PC-9 (cell line): ENCODE data around the gene CCDC33. TPM values are rescaled to one million over a fixed set of nuclear protein-coding genes. Genes with fewer than 3 reads are reported as not detected.

Experiments used
- BruUV-seq: library from RNA; stranded (reverse); fragments of 400-500 nt; replicated peaks from 2 replicates; lab custom pipeline; 2021; lab: Mats Ljungman, UMichigan
- CTCF ChIA-PET: fragments of 300-600 bp; sonication (Branson Sonifier 250); formaldehyde crosslinking; loops from one replicate; lab custom pipeline; 2022; ENCODE audit warnings: antibody characterized with exemption; lab: Charles Lee
- POLR2A ChIA-PET: fragments of 300-600 bp; sonication (Branson Sonifier 250); formaldehyde crosslinking; loops from one replicate; lab custom pipeline; 2022; ENCODE audit warnings: antibody characterized with exemption; ENCODE audit not compliant: unreplicated experiment; lab: Charles Lee
- DNase-seq, 2 experiments: peaks; one replicate each; pipeline versions ENCODE4 v3.0.0 to v3.0.0-alpha.2; 2015 to 2022; ENCODE audit warnings: mixed read lengths in 1 of 2
- H2AFZ ChIP-seq: fragments of 200-600 bp; sonication (generic); 2 replicates; pipeline ENCODE4 v1.8.1; 2017; ENCODE audit warnings: antibody characterized with exemption
- H3F3A ChIP-seq: fragments of 200-600 bp; sonication (generic); 2 replicates; pipeline ENCODE4 v1.8.1; 2017; ENCODE audit warnings: antibody characterized with exemption, mild to moderate bottlenecking, low read depth; ENCODE audit not compliant: insufficient read depth
- H3K27ac ChIP-seq: fragments of 200-600 bp; sonication (generic); 2 replicates; pipeline ENCODE4 v1.6.1; 2016; ENCODE audit warnings: mixed run types
- H3K27me3 ChIP-seq: fragments of 200-600 bp; sonication (generic); 2 replicates; pipeline ENCODE4 v1.6.1; 2016; ENCODE audit warnings: low read depth, mixed run types; ENCODE audit not compliant: insufficient read depth
- H3K36me3 ChIP-seq: fragments of 200-600 bp; sonication (generic); 2 replicates; pipeline ENCODE4 v1.6.1; 2016; ENCODE audit warnings: low read depth, mixed run types
- H3K4me1 ChIP-seq: fragments of 200-600 bp; sonication (generic); replicated peaks from 2 replicates; pipeline ENCODE4 v1.6.1; 2016; ENCODE audit warnings: mixed run types; ENCODE audit not compliant: insufficient read depth
- H3K4me2 ChIP-seq: fragments of 200-600 bp; sonication (generic); 2 replicates; pipeline ENCODE4 v1.6.1; 2017; ENCODE audit warnings: mixed run types
- H3K4me3 ChIP-seq: fragments of 200-600 bp; sonication (generic); 2 replicates; pipeline ENCODE4 v1.6.1; 2016; ENCODE audit warnings: mixed run types
- H3K79me2 ChIP-seq: fragments of 200-600 bp; sonication (generic); 2 replicates; pipeline ENCODE4 v1.6.1; 2017; ENCODE audit warnings: low read depth, mixed run types
- H3K9me2 ChIP-seq: fragments of 200-600 bp; sonication (generic); 2 replicates; pipeline ENCODE4 v1.8.1; 2017; ENCODE audit warnings: mild to moderate bottlenecking; ENCODE audit not compliant: insufficient read depth
- H3K9me3 ChIP-seq: fragments of 200-600 bp; sonication (generic); 2 replicates; pipeline ENCODE4 v1.8.1; 2016; ENCODE audit warnings: low read depth; ENCODE audit not compliant: insufficient read depth
- H4K20me1 ChIP-seq: fragments of 200-600 bp; sonication (generic); 2 replicates; pipeline ENCODE4 v1.8.1; 2017; ENCODE audit not compliant: insufficient read depth
- EZH2 ChIP-seq: fragments of 200-600 bp; sonication (generic); IDR thresholded peaks from 2 replicates; pipeline ENCODE4 v1.8.0; 2017; ENCODE audit warnings: antibody characterized with exemption, low read depth
- intact Hi-C: fragments of 100-400 bp; cut with micrococcal nuclease; formaldehyde crosslinking; loops from one replicate; pipeline ENCODE4 v1.10.0; 2022; ENCODE audit not compliant: unreplicated experiment
- total RNA-seq: library from RNA; stranded (reverse); gene quantifications from 2 replicates; pipeline ENCODE4 v1.2.3, GENCODE V29; 2021
- TF ChIP-seq, protein P1 (sequence below): fragments of 200-600 bp; sonication (generic); conservative IDR thresholded peaks from 2 replicates; pipeline ENCODE4 v1.6.1; 2017; ENCODE audit warnings: mixed run types, antibody characterized with exemption, mild to moderate bottlenecking, moderate library complexity

Gene CCDC33
- total RNA-seq, 1 experiment from 2014 or later, result 7.5 TPM

DNA sequence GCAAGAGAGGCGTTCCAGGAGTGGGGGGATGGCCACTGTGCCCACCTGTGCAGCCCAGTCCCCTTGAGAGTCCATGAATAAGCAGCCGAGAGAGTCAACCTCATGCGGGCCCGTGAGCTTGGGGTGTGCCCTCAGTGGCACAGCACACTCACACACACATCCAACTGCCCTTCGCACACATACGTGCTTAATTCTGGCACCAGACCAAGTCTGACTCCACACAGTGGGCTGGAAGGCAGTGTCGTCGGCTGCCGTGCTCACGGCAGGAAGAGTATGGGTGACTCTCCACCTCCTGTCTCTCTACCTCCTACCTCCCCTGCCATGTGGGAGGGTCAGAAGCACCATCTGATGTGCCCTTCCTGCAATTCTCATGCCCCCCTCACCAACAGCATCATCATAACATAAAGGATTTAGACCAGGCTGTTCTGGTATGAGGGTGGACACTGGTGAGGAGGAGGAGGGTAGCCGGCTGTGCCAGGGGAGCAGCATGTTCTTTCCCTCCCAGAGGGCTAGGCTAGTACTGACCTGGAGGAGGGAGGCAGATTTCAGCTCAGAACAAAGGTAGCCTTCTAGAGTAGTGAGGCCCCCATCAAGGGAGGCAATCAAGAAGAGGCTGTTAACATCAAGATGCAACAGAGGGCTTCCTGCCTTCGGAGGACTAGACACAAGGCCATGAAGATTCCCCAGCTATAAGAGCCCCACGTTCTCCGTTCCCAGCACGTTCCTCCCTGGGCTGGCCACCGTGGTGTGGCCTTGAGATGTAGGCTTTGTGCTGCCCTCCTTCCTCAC lies 28.3 kb upstream of the CCDC33 start:
- H3F3A ChIP-seq, result peaks cover 21% of the 10 kb centered on the region; the same call in 1 of the 2 replicates
- CTCF ChIA-PET, result no interaction called here
- H3K27me3 ChIP-seq, result no peaks in the 10 kb centered on the region
- H3K79me2 ChIP-seq, result peaks cover 22% of the 10 kb centered on the region
- peak overlapping the region; percentile 69 for H3K27ac ChIP-seq
- H3K4me3 ChIP-seq, result no peak overlapping the region; the same call in 1 of the 2 replicates
- H3K9me2 ChIP-seq, result no peaks in the 10 kb centered on the region
- no peak overlapping the region for H2AFZ ChIP-seq
- peak overlapping the region; percentile 73 for H3K4me2 ChIP-seq
- DNase-seq, result no peak
- H3K4me1 ChIP-seq, result peaks cover 71% of the 10 kb centered on the region
- POLR2A ChIA-PET, result no interaction called here
- no peaks in the 10 kb centered on the region for H3K36me3 ChIP-seq
- no peaks in the 10 kb centered on the region for H3K9me3 ChIP-seq
- TF ChIP-seq, protein P1, sequence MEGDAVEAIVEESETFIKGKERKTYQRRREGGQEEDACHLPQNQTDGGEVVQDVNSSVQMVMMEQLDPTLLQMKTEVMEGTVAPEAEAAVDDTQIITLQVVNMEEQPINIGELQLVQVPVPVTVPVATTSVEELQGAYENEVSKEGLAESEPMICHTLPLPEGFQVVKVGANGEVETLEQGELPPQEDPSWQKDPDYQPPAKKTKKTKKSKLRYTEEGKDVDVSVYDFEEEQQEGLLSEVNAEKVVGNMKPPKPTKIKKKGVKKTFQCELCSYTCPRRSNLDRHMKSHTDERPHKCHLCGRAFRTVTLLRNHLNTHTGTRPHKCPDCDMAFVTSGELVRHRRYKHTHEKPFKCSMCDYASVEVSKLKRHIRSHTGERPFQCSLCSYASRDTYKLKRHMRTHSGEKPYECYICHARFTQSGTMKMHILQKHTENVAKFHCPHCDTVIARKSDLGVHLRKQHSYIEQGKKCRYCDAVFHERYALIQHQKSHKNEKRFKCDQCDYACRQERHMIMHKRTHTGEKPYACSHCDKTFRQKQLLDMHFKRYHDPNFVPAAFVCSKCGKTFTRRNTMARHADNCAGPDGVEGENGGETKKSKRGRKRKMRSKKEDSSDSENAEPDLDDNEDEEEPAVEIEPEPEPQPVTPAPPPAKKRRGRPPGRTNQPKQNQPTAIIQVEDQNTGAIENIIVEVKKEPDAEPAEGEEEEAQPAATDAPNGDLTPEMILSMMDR, result no peak
- TF ChIP-seq EZH2, result no peak
- BruUV-seq, result no TSS peak
- H4K20me1 ChIP-seq, result no peaks in the 10 kb centered on the region
- intact Hi-C loops, result loop anchor here (10.0 kb wide), 1 partner anchor 223 kb away; no protein-coding TSS in a partner anchor

DNA sequence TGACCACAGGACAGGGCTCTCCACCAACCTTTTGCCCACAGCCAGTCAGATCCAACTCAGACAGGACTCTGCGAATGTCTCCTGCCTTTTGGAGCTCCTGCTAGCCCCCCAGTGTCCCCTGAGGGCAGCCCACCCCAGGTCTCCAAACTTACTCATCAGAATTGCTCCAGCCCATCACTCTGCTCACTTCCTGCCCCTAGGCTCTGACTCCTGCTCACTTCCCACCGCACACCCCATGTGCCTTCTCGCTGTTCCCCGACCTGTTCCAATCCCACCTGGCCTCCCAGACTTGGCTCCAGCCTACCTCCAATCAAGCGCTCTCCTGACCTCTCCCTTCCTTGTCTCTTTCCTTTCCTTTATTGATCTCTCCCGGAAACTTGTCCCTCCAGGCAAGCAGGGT lies 27.6 kb upstream of the CCDC33 start:
- no TSS peak for BruUV-seq
- ChIA-PET CTCF (no interaction called here), POLR2A (interaction anchor here (0.6 kb wide), 2 partner anchors 15 to 574 kb away, joined by 4 to 5 read pairs; no protein-coding TSS in a partner anchor)
- Histone ChIP-seq H3K36me3 (no peaks in the 10 kb centered on the region), H3K27me3 (no peaks in the 10 kb centered on the region), H3K27ac (peak overlapping the region; percentile 69), H3F3A (peaks cover 16% of the 10 kb centered on the region; the same call in 1 of the 2 replicates), H3K9me3 (no peaks in the 10 kb centered on the region), H2AFZ (no peak overlapping the region), H3K4me1 (peaks cover 70% of the 10 kb centered on the region), H3K79me2 (peaks cover 22% of the 10 kb centered on the region), H3K4me2 (peak overlapping the region; percentile 73), H3K4me3 (peak overlapping the region; percentile 40; the same call in 1 of the 2 replicates), H4K20me1 (no peaks in the 10 kb centered on the region), H3K9me2 (no peaks in the 10 kb centered on the region)
- TF ChIP-seq, protein P1, result no peak
- TF ChIP-seq EZH2, result no peak
- intact Hi-C loops, result loop anchor here (10.0 kb wide), 1 partner anchor 224 kb away; no protein-coding TSS in a partner anchor
- no peak for DNase-seq

DNA sequence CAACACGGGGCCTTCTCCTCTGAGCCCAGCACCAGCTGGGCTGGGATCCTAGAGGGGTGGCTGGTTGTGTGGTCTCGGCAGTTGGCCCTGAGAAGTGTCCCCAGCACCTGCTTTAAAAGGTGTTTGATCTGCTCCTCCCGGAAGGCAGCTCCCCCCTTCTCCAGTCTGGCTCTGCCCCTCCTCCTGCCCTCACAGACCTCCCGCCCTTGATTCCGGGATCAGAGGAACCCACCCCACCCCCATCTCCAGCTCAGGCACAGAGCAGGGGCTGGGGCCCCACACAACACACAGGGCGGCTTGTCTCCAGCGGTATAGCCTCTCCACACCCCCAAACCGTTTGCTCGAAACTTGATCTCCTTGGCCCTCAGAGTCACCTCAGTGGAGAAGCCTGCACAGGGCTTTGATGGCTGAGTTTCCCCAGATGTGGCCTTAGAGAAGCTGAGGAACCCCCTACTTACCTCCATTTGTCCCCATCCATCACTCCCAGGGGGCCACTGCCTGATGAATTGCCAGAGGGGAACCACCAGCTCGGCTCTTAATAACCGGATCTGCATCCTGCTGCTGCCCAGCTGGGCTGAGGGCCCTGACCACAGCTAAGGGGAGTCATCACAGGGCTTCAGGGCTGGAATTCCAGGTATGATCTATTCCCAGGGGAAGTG lies 27.1 kb upstream of the CCDC33 start:
- H4K20me1 ChIP-seq, result no peaks in the 10 kb centered on the region
- peaks cover 19% of the 10 kb centered on the region for H3K79me2 ChIP-seq
- peak overlapping the region; percentile 40; the same call in 1 of the 2 replicates for H3K4me3 ChIP-seq
- no TSS peak for BruUV-seq
- ChIA-PET CTCF (no interaction called here), POLR2A (interaction anchor here (0.6 to 0.8 kb wide), 4 partner anchors 13 to 575 kb away, joined by 3 to 5 read pairs (median 4); no protein-coding TSS in a partner anchor)
- H3K4me2 ChIP-seq, result peak overlapping the region; percentile 73
- no peaks in the 10 kb centered on the region for H3K27me3 ChIP-seq
- H3K4me1 ChIP-seq, result peaks cover 70% of the 10 kb centered on the region
- intact Hi-C loops, result loop anchor here (10.0 kb wide), 1 partner anchor 224 kb away; no protein-coding TSS in a partner anchor
- DNase-seq, result peak; percentile 55 to 67
- TF ChIP-seq, protein P1, result no peak
- no peak for TF ChIP-seq EZH2
- H3K9me3 ChIP-seq, result no peaks in the 10 kb centered on the region
- no peak overlapping the region for H2AFZ ChIP-seq
- H3F3A ChIP-seq, result peaks cover 19% of the 10 kb centered on the region; the same call in 1 of the 2 replicates
- H3K27ac ChIP-seq, result peak overlapping the region; percentile 69
- no peaks in the 10 kb centered on the region for H3K36me3 ChIP-seq
- no peaks in the 10 kb centered on the region for H3K9me2 ChIP-seq
